GM23338 (cell line): ENCODE measurements around the gene CASP8. TPM values are rescaled to one million over a fixed set of nuclear protein-coding genes. Genes with fewer than 3 reads are reported as not detected.

ENCODE experiments used
- ATAC-seq: fragments of 200-7000 bp; cut with Tn5 transposase; 3 replicates; pipeline ENCODE4 v1.9.1; 2020
- DNase-seq: peaks from one replicate; pipeline ENCODE4 v3.0.0-alpha.2; 2015; ENCODE audit warnings: low spot score
- H2AFZ ChIP-seq: fragments of 200-600 bp; sonication (generic); 2 replicates; pipeline ENCODE4 v1.8.0; 2016; ENCODE audit warnings: antibody characterized with exemption, mild to moderate bottlenecking, moderate library complexity
- H3F3A ChIP-seq: fragments of 200-600 bp; sonication (generic); replicated peaks from 2 replicates; pipeline ENCODE4 v1.8.0; 2017; ENCODE audit warnings: antibody characterized with exemption, mixed run types, low read depth
- H3K27ac ChIP-seq: fragments of 200-600 bp; sonication (generic); 2 replicates; pipeline ENCODE4 v1.6.1; 2016; ENCODE audit warnings: low read depth
- H3K27me3 ChIP-seq: fragments of 200-600 bp; sonication (generic); 2 replicates; pipeline ENCODE4 v1.8.0; 2016; ENCODE audit warnings: mild to moderate bottlenecking, mixed run types, moderate library complexity; ENCODE audit not compliant: insufficient read depth
- H3K36me3 ChIP-seq: fragments of 200-600 bp; sonication (generic); 2 replicates; pipeline ENCODE4 v1.8.0; 2016; ENCODE audit warnings: mild to moderate bottlenecking; ENCODE audit not compliant: insufficient read depth
- H3K4me1 ChIP-seq: fragments of 200-600 bp; sonication (generic); 2 replicates; pipeline ENCODE4 v1.8.0; 2016; ENCODE audit warnings: mild to moderate bottlenecking, moderate library complexity; ENCODE audit not compliant: insufficient read depth
- H3K4me2 ChIP-seq: fragments of 200-600 bp; sonication (generic); 2 replicates; pipeline ENCODE4 v1.7.1; 2017; ENCODE audit warnings: mixed run types
- H3K4me3 ChIP-seq: fragments of 200-600 bp; sonication (generic); 2 replicates; pipeline ENCODE4 v1.6.1; 2016; ENCODE audit warnings: mixed run types
- H3K79me2 ChIP-seq: fragments of 200-600 bp; sonication (generic); replicated peaks from 2 replicates; pipeline ENCODE4 v1.8.0; 2017; ENCODE audit warnings: mild to moderate bottlenecking; ENCODE audit not compliant: insufficient read depth
- H3K9me2 ChIP-seq: fragments of 200-600 bp; sonication (generic); 2 replicates; pipeline ENCODE4 v1.8.0; 2017; ENCODE audit not compliant: insufficient read depth
- H4K20me1 ChIP-seq: fragments of 200-600 bp; sonication (generic); replicated peaks from 2 replicates; pipeline ENCODE4 v1.8.0; 2017; ENCODE audit warnings: mild to moderate bottlenecking; ENCODE audit not compliant: insufficient read depth
- H3K27ac Mint-ChIP-seq: 2 replicates; pipeline ENCODE4 v1.8.0; 2020; ENCODE audit warnings: inconsistent platforms, mild to moderate bottlenecking, moderate library complexity, mixed read lengths
- H3K27me3 Mint-ChIP-seq: 3 replicates; pipeline ENCODE4 v1.8.0; 2022; ENCODE audit warnings: low read depth, mild to moderate bottlenecking, moderate library complexity, mixed read lengths, inconsistent platforms; ENCODE audit not compliant: insufficient read depth, poor library complexity
- H3K36me3 Mint-ChIP-seq: 3 replicates; pipeline ENCODE4 v1.8.0; 2021; ENCODE audit warnings: low read depth, mild to moderate bottlenecking, inconsistent platforms, moderate library complexity, mixed read lengths
- H3K4me1 Mint-ChIP-seq: 3 replicates; pipeline ENCODE4 v1.8.0; 2020; ENCODE audit warnings: mild to moderate bottlenecking, inconsistent platforms, mixed read lengths
- H3K4me3 Mint-ChIP-seq: 3 replicates; pipeline ENCODE4 v1.8.0; 2021; ENCODE audit warnings: moderate library complexity, mild to moderate bottlenecking, inconsistent platforms, mixed read lengths
- H3K9me3 Mint-ChIP-seq: 3 replicates; pipeline ENCODE4 v1.8.0; 2020; ENCODE audit warnings: moderate library complexity, mild to moderate bottlenecking, inconsistent platforms, mixed read lengths
- CTCF ChIP-seq, 2 experiments: fragments of 200-600 bp in 1 of 2; sonication (generic) in 1 of 2; conservative IDR thresholded peaks; 2 replicates each; pipeline versions ENCODE4 v1.5.1 to v1.6.1; 2016 to 2017; ENCODE audit warnings: antibody characterized with exemption in 2 of 2, low read depth in 2 of 2, mild to moderate bottlenecking in 2 of 2, moderate library complexity in 1 of 2
- EZH2 ChIP-seq: fragments of 200-600 bp; sonication (generic); IDR thresholded peaks from one replicate; pipeline ENCODE4 v1.8.0; 2017; ENCODE audit warnings: antibody characterized with exemption, mild to moderate bottlenecking, low read depth; ENCODE audit not compliant: unreplicated experiment
- EZH2phosphoT487 ChIP-seq: fragments of 200-600 bp; sonication (generic); IDR thresholded peaks from one replicate; pipeline ENCODE4 v1.8.1; 2018; ENCODE audit warnings: antibody characterized with exemption; ENCODE audit not compliant: unreplicated experiment
- JUNB ChIP-seq: IDR thresholded peaks from one replicate; pipeline ENCODE4 v1.6.1; 2016; ENCODE audit warnings: antibody characterized with exemption; ENCODE audit not compliant: unreplicated experiment
- NANOG ChIP-seq: IDR thresholded peaks from 2 replicates; pipeline ENCODE4 v1.6.1; 2016; ENCODE audit warnings: antibody characterized with exemption, borderline replicate concordance
- POLR2AphosphoS5 ChIP-seq: IDR thresholded peaks from 2 replicates; pipeline ENCODE4 v1.6.1; 2016; ENCODE audit warnings: antibody characterized with exemption, low read depth
- STAT1 ChIP-seq: IDR thresholded peaks from one replicate; pipeline ENCODE4 v1.6.1; 2016; ENCODE audit warnings: antibody characterized with exemption; ENCODE audit not compliant: unreplicated experiment
- ZNF114 ChIP-seq: fragments of 250-450 bp; sonication (Bioruptor Pico); IDR thresholded peaks from 2 replicates; pipeline ENCODE4 v1.5.0; 2020; ENCODE audit warnings: mild to moderate bottlenecking, moderate library complexity
- ZNF331 ChIP-seq: fragments of 250-450 bp; sonication (Bioruptor Pico); IDR thresholded peaks from 2 replicates; pipeline ENCODE4 v1.5.0; 2020; ENCODE audit warnings: low read depth, mild to moderate bottlenecking, moderate library complexity
- ZNF462 ChIP-seq: fragments of 250-450 bp; sonication (Bioruptor Pico); IDR thresholded peaks from 2 replicates; pipeline ENCODE4 v1.5.0; 2020; ENCODE audit warnings: mild to moderate bottlenecking, moderate library complexity
- polyA plus RNA-seq: library from polyadenylated mRNA; unstranded; fragments of >200 nt; fragmentation: Nextera tagmentation; extraction: Ambion mirVana; gene quantifications from 2 replicates; pipeline ENCODE4 v1.2.1, GENCODE V29; 2016
- total RNA-seq: library from RNA; depleted of rRNA; stranded (reverse); fragments of >200 nt; shearing (Covaris generic); gene quantifications from 2 replicates; pipeline ENCODE4 v1.2.3, GENCODE V29; 2014

The CASP8 gene
- total and polyA plus RNA-seq, 2 experiments from 2014 or later = 2.3 to 3.6 TPM

GRCh38 chr2:201248288-201248844 lies 12.0 kb upstream of the CASP8 start (continued):
- no peak for TF ChIP-seq ZNF462
- no peak for TF ChIP-seq POLR2AphosphoS5
- TF ChIP-seq CTCF (conservative IDR thresholded peaks at IDR 0.05; ENCODE audit: low read depth in 2 of 2) = no peak

- no peak overlapping the region for H3K4me2 ChIP-seq
- Mint-ChIP-seq H3K27me3 (peaks cover 3% of the 10 kb centered on the region), H3K27ac (no peak overlapping the region), H3K4me3 (no peak overlapping the region), H3K36me3 (no peaks in the 10 kb centered on the region; the same call in 2 of the 3 replicates), H3K4me1 (peaks cover 8% of the 10 kb centered on the region; the same call in 2 of the 3 replicates), H3K9me3 (no peaks in the 10 kb centered on the region)
- H3F3A ChIP-seq = no peaks in the 10 kb centered on the region
- no peaks in the 10 kb centered on the region for H3K9me2 ChIP-seq
- no peaks in the 10 kb centered on the region for H3K36me3 ChIP-seq
- H3K27ac ChIP-seq = no peak overlapping the region
- H3K4me3 ChIP-seq = no peak overlapping the region
- H3K27me3 ChIP-seq = no peaks in the 10 kb centered on the region
- H3K4me1 ChIP-seq = peaks cover 4% of the 10 kb centered on the region; the same call in 1 of the 2 replicates
- no peaks in the 10 kb centered on the region for H3K79me2 ChIP-seq
- H4K20me1 ChIP-seq = no peaks in the 10 kb centered on the region
- no peak overlapping the region for H2AFZ ChIP-seq
- DNase-seq (no peak), ATAC-seq (no peak)
- TF ChIP-seq JUNB (no peak), ZNF331 (no peak), EZH2phosphoT487 (no peak), STAT1 (no peak), ZNF114 (no peak), POLR2AphosphoS5 (no peak), EZH2 (no peak), NANOG (no peak)
These were observed 10.4 kb upstream of the CASP8 start for GRCh38 chr2:201249889-201250288.
